Ascending aorta (tissue), 2 donors: ENCODE measurements around the gene RBM17. TPM values are rescaled to one million over a fixed set of nuclear protein-coding genes. Genes with fewer than 3 reads are reported as not detected.
"Not testable (repeated sequence)": the region's sequence is repeated elsewhere in the genome, so short reads cannot be mapped to it uniquely, and the experiment has no call there.

ENCODE experiments used
- DNase-seq, 2 donors: peaks; one replicate each; pipeline ENCODE4 v3.0.0-alpha.2; 2019; ENCODE audit warnings: low spot score in 2 of 2
- H3K27ac ChIP-seq, 2 donors: fragments of 200-600 bp; sonication (generic); one replicate each; pipeline ENCODE4 v1.5.1; 2016 to 2017; ENCODE audit warnings: mild to moderate bottlenecking in 1 of 2
- H3K27me3 ChIP-seq: fragments of 200-600 bp; sonication (generic); one replicate; pipeline ENCODE4 v1.5.1; 2017
- H3K36me3 ChIP-seq, 2 donors: fragments of 200-600 bp; sonication (generic); one replicate each; pipeline ENCODE4 v1.5.1; 2016
- H3K4me1 ChIP-seq, 2 donors: fragments of 200-600 bp; sonication (generic); one replicate each; pipeline ENCODE4 v1.5.1; 2016 to 2017; ENCODE audit warnings: mild to moderate bottlenecking in 1 of 2
- H3K4me3 ChIP-seq, 2 donors: fragments of 200-600 bp; sonication (generic); one replicate each; pipeline ENCODE4 v1.5.1; 2016 to 2017; ENCODE audit warnings: mild to moderate bottlenecking in 1 of 2
- H3K9me3 ChIP-seq, 2 donors: fragments of 200-600 bp; sonication (generic); one replicate each; pipeline ENCODE4 v1.5.1; 2016
- intact Hi-C: fragments of 100-400 bp; cut with DNase I; formaldehyde crosslinking; loops from one replicate; pipeline ENCODE4 v1.15.1; 2023
- total RNA-seq: library from RNA; depleted of rRNA; stranded (reverse); fragments of >200 nt; gene quantifications from one replicate; pipeline ENCODE4 v1.1.0, GENCODE V29; 2016
- TF ChIP-seq, protein P1 (sequence below), 3 experiments: fragments of 200-600 bp in 2 of 3; fragments of 450-650 bp in 1 of 3; sonication (generic) in 2 of 3; IDR thresholded peaks; one replicate each; pipeline ENCODE4 v1.5.1; 2016 to 2019; ENCODE audit warnings: antibody characterized with exemption in 3 of 3, mild to moderate bottlenecking in 1 of 3, moderate library complexity in 1 of 3

Gene RBM17
- total RNA-seq, 1 donor from 2014 or later = 22.7 TPM

- no peaks in the 10 kb centered on the region for H3K9me3 ChIP-seq
- intact Hi-C loops = no loop called here
- H3K27ac ChIP-seq = peak overlapping the region in 1 of 2 donors; percentile 88
- TF ChIP-seq, protein P1, sequence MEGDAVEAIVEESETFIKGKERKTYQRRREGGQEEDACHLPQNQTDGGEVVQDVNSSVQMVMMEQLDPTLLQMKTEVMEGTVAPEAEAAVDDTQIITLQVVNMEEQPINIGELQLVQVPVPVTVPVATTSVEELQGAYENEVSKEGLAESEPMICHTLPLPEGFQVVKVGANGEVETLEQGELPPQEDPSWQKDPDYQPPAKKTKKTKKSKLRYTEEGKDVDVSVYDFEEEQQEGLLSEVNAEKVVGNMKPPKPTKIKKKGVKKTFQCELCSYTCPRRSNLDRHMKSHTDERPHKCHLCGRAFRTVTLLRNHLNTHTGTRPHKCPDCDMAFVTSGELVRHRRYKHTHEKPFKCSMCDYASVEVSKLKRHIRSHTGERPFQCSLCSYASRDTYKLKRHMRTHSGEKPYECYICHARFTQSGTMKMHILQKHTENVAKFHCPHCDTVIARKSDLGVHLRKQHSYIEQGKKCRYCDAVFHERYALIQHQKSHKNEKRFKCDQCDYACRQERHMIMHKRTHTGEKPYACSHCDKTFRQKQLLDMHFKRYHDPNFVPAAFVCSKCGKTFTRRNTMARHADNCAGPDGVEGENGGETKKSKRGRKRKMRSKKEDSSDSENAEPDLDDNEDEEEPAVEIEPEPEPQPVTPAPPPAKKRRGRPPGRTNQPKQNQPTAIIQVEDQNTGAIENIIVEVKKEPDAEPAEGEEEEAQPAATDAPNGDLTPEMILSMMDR (IDR thresholded peaks at IDR 0.05) = no peak
- peaks cover 0 to 17% of the 10 kb centered on the region in 2 donors for H3K4me1 ChIP-seq
- H3K27me3 ChIP-seq = no peaks in the 10 kb centered on the region
- peaks cover 0 to 9% of the 10 kb centered on the region in 2 donors for H3K36me3 ChIP-seq
- DNase-seq = no peak
- H3K4me3 ChIP-seq = no peak overlapping the region
Measured at GRCh38 chr10:6165221-6165725, 76.4 kb downstream of the RBM17 start.

- H3K4me3 ChIP-seq, DNase-seq, H3K36me3 ChIP-seq, H3K9me3 ChIP-seq, intact Hi-C loops, H3K27me3 ChIP-seq, H3K27ac ChIP-seq: not testable (repeated sequence)
- H3K4me1 ChIP-seq = peaks cover 0 to 17% of the 10 kb centered on the region in 2 donors
Measured at GRCh38 chr10:6165933-6166332, 77.1 kb downstream of the RBM17 start.

Other genes starting within 250 kb of the RBM17 start
- gene ANKRD16, start 199.1 kb upstream of the RBM17 start, total RNA-seq = 10.4 TPM
- 43.0 TPM for gene FBH1, start 198.8 kb upstream of the RBM17 start, total RNA-seq
- gene IL15RA, start 111.5 kb upstream of the RBM17 start, total RNA-seq = 24.8 TPM
- not detected for gene IL2RA, start 26.7 kb upstream of the RBM17 start, total RNA-seq
- gene PFKFB3, start 113.9 kb downstream of the RBM17 start, total RNA-seq = 68.0 TPM